HepG2 (cell line): Measurements from ENCODE around the gene TMPO. TPM values are rescaled to one million over a fixed set of nuclear protein-coding genes. Genes with fewer than 3 reads are reported as not detected.
"Not testable (repeated sequence)": the region's sequence is repeated elsewhere in the genome, so short reads cannot be mapped to it uniquely, and the experiment has no call there.

Source experiments
- ATAC-seq: fragments of 200-7000 bp; cut with Tn5 transposase; 3 replicates; pipeline ENCODE4 v1.9.1; 2020; ENCODE audit warnings: mild to moderate bottlenecking, moderate library complexity
- BruUV-seq: library from RNA; stranded (reverse); fragments of 400-500 nt; replicated peaks from 2 replicates; lab custom pipeline; 2021; lab: Mats Ljungman, UMichigan
- CTCF ChIA-PET: fragments of 300-600 bp; formaldehyde crosslinking; extraction: SDS; loops from one replicate; lab custom pipeline; 2021; ENCODE audit warnings: low total read pairs, inconsistent platforms, low intra/inter-chr PET ratio; lab: Yijun Ruan, JAX
- POLR2A ChIA-PET: fragments of 350-600 bp; sonication (Branson Sonifier 250); formaldehyde crosslinking; loops from one replicate; lab custom pipeline; 2020; ENCODE audit warnings: antibody characterized with exemption, inconsistent platforms; lab: Yijun Ruan, JAX
- DNase-seq: peaks from one replicate; pipeline ENCODE4 v3.0.0-alpha.2; 2015; ENCODE audit warnings: low spot score
- FAIRE-seq: peaks from 3 replicates; lab custom pipeline; 2011; peaks lifted over from hg19 to GRCh38; lab: Jason Lieb, UNC
- H2AFZ ChIP-seq: one replicate; pipeline ENCODE4 v1.6.1; 2011; ENCODE audit warnings: low read length, inconsistent platforms
- H3K27ac ChIP-seq: fragments of 300-600 bp; 3 replicates; pipeline ENCODE4 v1.8.0; 2011; ENCODE audit warnings: mixed run types, mild to moderate bottlenecking, mixed read lengths, low read length, inconsistent platforms; ENCODE audit not compliant: insufficient read depth; ENCODE audit errors: extremely low read length
- H3K27me3 ChIP-seq, 2 experiments: fragments of 200-600 bp in 1 of 2; 2 replicates in 1 of 2; 3 replicates in 1 of 2; pipeline versions ENCODE4 v1.6.0 to v1.8.0; 2011; ENCODE audit warnings: low read length in 2 of 2, mild to moderate bottlenecking in 2 of 2, moderate library complexity in 2 of 2, inconsistent platforms in 1 of 2; ENCODE audit not compliant: insufficient read depth in 2 of 2, control insufficient read depth in 1 of 2
- H3K36me3 ChIP-seq, 2 experiments: fragments of 200-600 bp in 1 of 2; replicated peaks in 1 of 2; 2 replicates in 1 of 2; 3 replicates in 1 of 2; pipeline versions ENCODE4 v1.5.1 to v1.8.0; 2011; ENCODE audit warnings: low read length in 2 of 2, inconsistent platforms in 1 of 2; ENCODE audit not compliant: insufficient read depth in 2 of 2, control insufficient read depth in 1 of 2
- H3K4me1 ChIP-seq: 2 replicates; pipeline ENCODE4 v1.5.1; 2012; ENCODE audit warnings: low read length, inconsistent platforms; ENCODE audit not compliant: insufficient read depth
- H3K4me2 ChIP-seq: 2 replicates; pipeline ENCODE4 v1.6.0; 2011; ENCODE audit warnings: low read depth, low read length, inconsistent platforms
- H3K4me3 ChIP-seq, 3 experiments: fragments of 200-600 bp in 1 of 3; sonication (generic), shearing (Covaris generic) in 1 of 3; replicated peaks in 1 of 3; 2 replicates each; pipeline ENCODE4 v1.5.1; 2011 to 2016; ENCODE audit warnings: low read length in 3 of 3, inconsistent platforms in 2 of 3, low read depth in 2 of 3, mild to moderate bottlenecking in 2 of 3, control low read depth in 1 of 3, mixed read lengths in 1 of 3; ENCODE audit not compliant: insufficient read depth in 1 of 3
- H3K79me2 ChIP-seq: one replicate; pipeline ENCODE4 v1.6.1; 2011; ENCODE audit warnings: low read length, inconsistent platforms; ENCODE audit not compliant: insufficient read depth
- H3K9ac ChIP-seq: 2 replicates; pipeline ENCODE4 v1.6.0; 2011; ENCODE audit warnings: mild to moderate bottlenecking, low read depth, low read length, inconsistent platforms; ENCODE audit not compliant: insufficient read depth
- H3K9me3 ChIP-seq: 2 replicates; pipeline ENCODE4 v1.5.1; 2012; ENCODE audit warnings: mild to moderate bottlenecking, low read length
- H4K20me1 ChIP-seq: 2 replicates; pipeline ENCODE4 v1.6.0; 2011; ENCODE audit warnings: inconsistent platforms, mild to moderate bottlenecking, low read length, moderate library complexity; ENCODE audit not compliant: insufficient read depth
- RBFOX2 ChIP-seq: fragments of 200-400 bp; formaldehyde crosslinking; IDR thresholded peaks from 2 replicates; pipeline ENCODE4 v1.6.1; 2017; ENCODE audit warnings: low read depth, mild to moderate bottlenecking, low read length
- ZNF121 ChIP-seq: sonication (generic); formaldehyde crosslinking; IDR thresholded peaks from 2 replicates; pipeline ENCODE4 v1.5.0; 2020; ENCODE audit warnings: mild to moderate bottlenecking, missing genetic modification reagents
- WGBS: methylation state at CpG from one replicate; pipeline ENCODE4 v1.1.6; 2017; ENCODE audit warnings: low lambda C conversion rate; 5-methylcytosine and 5-hydroxymethylcytosine counted together
- in situ Hi-C: cut with HindIII; loops from 2 replicates; pipeline ENCODE4 v1.10.0; 2017; ENCODE audit warnings: low pct_unique_long_range_greater_than_20kb; ENCODE audit not compliant: extremely low pct_ligation_motif_present
- intact Hi-C: fragments of 100-400 bp; cut with micrococcal nuclease; formaldehyde crosslinking; loops from one replicate; pipeline ENCODE4 v1.10.0; 2022; ENCODE audit not compliant: unreplicated experiment
- polyA plus RNA-seq, 8 experiments: library from polyadenylated mRNA; depleted of rRNA in 3 of 8; stranded (reverse) in 7 of 8; unstranded in 1 of 8; fragments of >200 nt; fragmentation: Illumina TruSeq in 4 of 8; extraction: Trizol in 4 of 8; gene quantifications; 2 replicates each; pipeline versions ENCODE4 v1.2.1 to v1.2.3, GENCODE V29; 2011 to 2016; ENCODE audit warnings: low read depth in 4 of 8, missing spikeins in 1 of 8, mixed read lengths in 1 of 8; ENCODE audit not compliant: insufficient read depth in 1 of 8
- small RNA-seq, 3 experiments: library from RNA; depleted of rRNA; stranded (forward); fragments of <200 nt; gene quantifications; one replicate each; pipeline ENCODE3, GENCODE V24; 2012; ENCODE audit warnings: low read depth in 2 of 3, low replicate concordance in 1 of 3; ENCODE audit not compliant: insufficient read length in 3 of 3, insufficient read depth in 2 of 3
- total RNA-seq, 5 experiments: library from RNA; depleted of rRNA; stranded (reverse); fragments of >200 nt; fragmentation: Illumina TruSeq; extraction: Trizol; gene quantifications; 2 replicates each; pipeline ENCODE4 v1.2.3, GENCODE V29; 2016; ENCODE audit warnings: low read depth in 1 of 5

Gene TMPO
- total and polyA plus RNA-seq, 2 of the 13 experiments (the other 11 are each of a cell fraction or from before 2014, with no cell fraction given) = 24.2 to 167 TPM

GRCh38 chr12:98597313-98597712 is 81.9 kb downstream of the TMPO start:
- in situ Hi-C loops, H2AFZ ChIP-seq, ATAC-seq, H3K9ac ChIP-seq, DNase-seq, FAIRE-seq, intact Hi-C loops, CTCF ChIA-PET, H3K4me2 ChIP-seq, H3K4me3 ChIP-seq, H3K27me3 ChIP-seq, H3K27ac ChIP-seq, H3K9me3 ChIP-seq, BruUV-seq: not testable (repeated sequence)
- POLR2A ChIA-PET = interaction anchor here (0.9 kb wide), 1 partner anchor 46 kb away, joined by 3 read pairs; no protein-coding TSS in a partner anchor
- peaks cover 31% of the 10 kb centered on the region for H3K4me1 ChIP-seq
- H3K36me3 ChIP-seq = peaks cover 16 to 55% of the 10 kb centered on the region in 2 experiments
- peaks cover 48% of the 10 kb centered on the region for H3K79me2 ChIP-seq
- WGBS = 97% methylated on average over 5 of the region's 5 CpGs
- H4K20me1 ChIP-seq = peaks cover 27% of the 10 kb centered on the region
- TF ChIP-seq RBFOX2 = peak; percentile 27; the same call in 1 of the 2 replicates
- TF ChIP-seq ZNF121 (CRISPR knock-in tag) = peak; percentile 67

Small RNA genes lying within 50 kb of the gene (small RNA-seq; reads per million reads assigned to genes)
- gene SNORA53 = 14.3 to 393 (median 17.7) reads per million in 3 experiments

Other genes with a start within 250 kb of the TMPO start
- gene SLC25A3, start 78.1 kb downstream of the TMPO start, total RNA-seq (2016; rRNA removed; fragmentation: Illumina TruSeq; extraction: Trizol) = 829 and 1,060 TPM in 2 replicates
- 223 and 292 TPM in 2 replicates for gene SLC25A3, start 78.1 kb downstream of the TMPO start, polyA plus RNA-seq (2011; rRNA removed)
- gene IKBIP, start 129.2 kb downstream of the TMPO start, total RNA-seq (2016; rRNA removed; fragmentation: Illumina TruSeq; extraction: Trizol) = 50.4 and 55.5 TPM in 2 replicates
- gene IKBIP, start 129.2 kb downstream of the TMPO start, polyA plus RNA-seq (2011; rRNA removed) = 13.1 and 20.0 TPM in 2 replicates
- 13.0 and 17.9 TPM in 2 replicates for gene APAF1, start 129.7 kb downstream of the TMPO start, total RNA-seq (2016; rRNA removed; fragmentation: Illumina TruSeq; extraction: Trizol)
- 5.6 and 6.0 TPM in 2 replicates for gene APAF1, start 129.7 kb downstream of the TMPO start, polyA plus RNA-seq (2011; rRNA removed)